Body of pancreas (tissue), 4 donors: Measurements from ENCODE around the gene HNF1A. TPM values are rescaled to one million over a fixed set of nuclear protein-coding genes. Genes with fewer than 3 reads are reported as not detected.

Experiments
- ATAC-seq: fragments of 150-250 bp; one replicate; pipeline ENCODE4 v1.9.1; 2016
- DNase-seq, 4 donors: peaks; one replicate each; pipeline ENCODE4 v3.0.0-alpha.2; 2019
- H3K27ac ChIP-seq, 4 donors: fragments of 200-600 bp; sonication (generic); 1 replicate in 3 of 4; 2 replicates in 1 of 4; pipeline versions ENCODE4 v1.5.1 to v1.6.1; 2016 to 2019; ENCODE audit warnings: mild to moderate bottlenecking in 1 of 4, mixed read lengths in 1 of 4, moderate library complexity in 1 of 4
- H3K27me3 ChIP-seq, 2 donors: fragments of 200-600 bp; sonication (generic); one replicate each; pipeline ENCODE4 v1.6.0; 2016; ENCODE audit warnings: mild to moderate bottlenecking in 1 of 2
- H3K36me3 ChIP-seq, 2 donors: fragments of 200-600 bp; sonication (generic); replicated peaks in 1 of 2; 2 replicates each; pipeline ENCODE4 v1.5.1; 2016; ENCODE audit warnings: low read depth in 2 of 2; ENCODE audit not compliant: insufficient read depth in 1 of 2
- H3K4me1 ChIP-seq: fragments of 200-600 bp; sonication (generic); one replicate; pipeline ENCODE4 v1.6.0; 2016
- H3K4me3 ChIP-seq, 2 donors: fragments of 200-600 bp; sonication (generic); 1 replicate in 1 of 2; 2 replicates in 1 of 2; pipeline ENCODE4 v1.5.1; 2016 to 2019
- H3K9me3 ChIP-seq, 3 donors: fragments of 200-600 bp; sonication (generic); 1 replicate in 2 of 3; 2 replicates in 1 of 3; pipeline ENCODE4 v1.5.1; 2016
- POLR2A ChIP-seq, 3 donors: fragments of 450-650 bp; IDR thresholded peaks; one replicate each; pipeline ENCODE4 v1.6.1; 2016; ENCODE audit warnings: antibody characterized with exemption in 3 of 3, mild to moderate bottlenecking in 2 of 3
- WGBS, 2 donors: methylation state at CpG; one replicate each; pipeline ENCODE4 v1.1.5; 2017; 5-methylcytosine and 5-hydroxymethylcytosine counted together
- intact Hi-C: fragments of 100-400 bp; cut with DNase I; formaldehyde crosslinking; loops from one replicate; pipeline ENCODE4 v1.15.1; 2023
- total RNA-seq, 2 donors: library from RNA; depleted of rRNA; stranded (reverse); fragments of >200 nt; gene quantifications; one replicate each; pipeline ENCODE4 v1.1.0, GENCODE V29; 2016
- TF ChIP-seq, protein P1 (sequence below), 7 experiments: fragments of 450-650 bp in 4 of 7; fragments of 200-600 bp in 3 of 7; sonication (generic) in 3 of 7; IDR thresholded peaks; one replicate each; pipeline ENCODE4 v1.5.1; 2016 to 2019; ENCODE audit warnings: antibody characterized with exemption in 7 of 7

The HNF1A gene
- total RNA-seq, 2 donors from 2014 or later: 11.9 to 13.2 TPM

GRCh38 chr12:120971299-120972180 lies 6.8 kb upstream of the HNF1A start:
- TF ChIP-seq, protein P1, sequence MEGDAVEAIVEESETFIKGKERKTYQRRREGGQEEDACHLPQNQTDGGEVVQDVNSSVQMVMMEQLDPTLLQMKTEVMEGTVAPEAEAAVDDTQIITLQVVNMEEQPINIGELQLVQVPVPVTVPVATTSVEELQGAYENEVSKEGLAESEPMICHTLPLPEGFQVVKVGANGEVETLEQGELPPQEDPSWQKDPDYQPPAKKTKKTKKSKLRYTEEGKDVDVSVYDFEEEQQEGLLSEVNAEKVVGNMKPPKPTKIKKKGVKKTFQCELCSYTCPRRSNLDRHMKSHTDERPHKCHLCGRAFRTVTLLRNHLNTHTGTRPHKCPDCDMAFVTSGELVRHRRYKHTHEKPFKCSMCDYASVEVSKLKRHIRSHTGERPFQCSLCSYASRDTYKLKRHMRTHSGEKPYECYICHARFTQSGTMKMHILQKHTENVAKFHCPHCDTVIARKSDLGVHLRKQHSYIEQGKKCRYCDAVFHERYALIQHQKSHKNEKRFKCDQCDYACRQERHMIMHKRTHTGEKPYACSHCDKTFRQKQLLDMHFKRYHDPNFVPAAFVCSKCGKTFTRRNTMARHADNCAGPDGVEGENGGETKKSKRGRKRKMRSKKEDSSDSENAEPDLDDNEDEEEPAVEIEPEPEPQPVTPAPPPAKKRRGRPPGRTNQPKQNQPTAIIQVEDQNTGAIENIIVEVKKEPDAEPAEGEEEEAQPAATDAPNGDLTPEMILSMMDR (IDR thresholded peaks at IDR 0.05): peak in 6 of 7 experiments; percentile 50 to 72 (median 63)
- no peak for TF ChIP-seq POLR2A (IDR thresholded peaks at IDR 0.05)
- peaks cover 37% of the 10 kb centered on the region for H3K4me1 ChIP-seq
- peak in 2 of 4 donors; percentile 29 to 61 for DNase-seq
- H3K27ac ChIP-seq: no peak overlapping the region
- peaks cover 0 to 13% of the 10 kb centered on the region in 2 donors for H3K36me3 ChIP-seq
- WGBS, 2 donors: 28 to 31% methylated on average over 13 of the region's 13 CpGs
- H3K27me3 ChIP-seq: no peaks in the 10 kb centered on the region
- peak; percentile 70 for ATAC-seq
- no peak overlapping the region for H3K4me3 ChIP-seq
- intact Hi-C loops: no loop called here
- no peaks in the 10 kb centered on the region for H3K9me3 ChIP-seq

GRCh38 chr12:120972870-120973543 lies 5.3 kb upstream of the HNF1A start:
- WGBS, 2 donors: 56 to 61% methylated on average over 6 to 10 of the region's 10 CpGs
- H3K36me3 ChIP-seq: peaks cover 0 to 13% of the 10 kb centered on the region in 2 donors
- H3K4me1 ChIP-seq: peaks cover 51% of the 10 kb centered on the region
- ATAC-seq (peak; percentile 54), DNase-seq (peak in 1 of 4 donors; percentile 35)
- H3K27ac ChIP-seq: peak overlapping the region in 2 of 4 donors; percentile 43 to 56
- no peaks in the 10 kb centered on the region for H3K27me3 ChIP-seq
- no peak for TF ChIP-seq POLR2A (IDR thresholded peaks at IDR 0.05)
- TF ChIP-seq, protein P1 (IDR thresholded peaks at IDR 0.05): no peak
- intact Hi-C loops: no loop called here
- H3K4me3 ChIP-seq: no peak overlapping the region
- no peaks in the 10 kb centered on the region for H3K9me3 ChIP-seq

GRCh38 chr12:120977531-120978295 lies 630 bp upstream of the HNF1A start:
- Histone ChIP-seq H3K4me3 (peak overlapping the region in 1 of 2 donors; percentile 42), H3K36me3 (peaks cover 0 to 5% of the 10 kb centered on the region in 2 donors), H3K4me1 (peaks cover 56% of the 10 kb centered on the region), H3K27ac (peak overlapping the region; percentile 81 to 88 (median 82)), H3K9me3 (no peaks in the 10 kb centered on the region), H3K27me3 (no peaks in the 10 kb centered on the region)
- TF ChIP-seq, protein P1 (IDR thresholded peaks at IDR 0.05): no peak
- TF ChIP-seq POLR2A (IDR thresholded peaks at IDR 0.05): no peak
- DNase-seq (no peak), ATAC-seq (peak; percentile 11)
- intact Hi-C loops: no loop called here
- 30 to 36% methylated on average over 13 to 14 of the region's 14 CpGs for WGBS, 2 donors

DNA sequence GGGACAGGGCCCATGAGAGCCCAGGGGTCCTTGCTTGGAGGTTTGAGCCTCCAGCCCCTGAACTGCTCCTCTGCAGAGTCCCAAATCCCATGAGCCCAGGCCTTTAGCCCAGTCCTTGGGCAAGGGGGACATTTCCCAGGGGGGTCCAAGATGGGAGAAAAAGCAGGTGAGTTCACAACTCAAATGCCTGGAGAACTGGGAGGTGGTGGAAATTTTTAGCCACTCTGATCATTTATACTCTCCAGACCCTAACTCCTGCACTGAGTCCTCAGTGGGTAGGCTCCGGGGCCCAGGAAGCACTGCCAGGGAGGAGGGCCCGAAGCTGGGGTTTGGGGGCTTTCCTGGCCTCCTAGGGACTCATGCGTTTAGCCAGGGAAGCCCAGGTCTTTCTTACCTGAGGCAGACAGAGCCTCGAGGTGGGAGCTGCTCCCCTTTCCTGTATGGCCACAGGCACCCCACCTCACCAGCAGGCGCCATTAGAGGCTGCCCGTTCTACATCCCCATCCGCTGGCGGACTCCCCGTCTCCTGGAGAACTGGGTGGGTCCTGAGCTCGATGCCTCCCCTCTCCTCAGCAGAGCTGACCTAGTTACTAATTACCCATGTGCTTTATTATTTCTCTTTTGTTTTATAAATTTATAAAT lies 998 bp downstream of the HNF1A start:
- H3K36me3 ChIP-seq: no peaks in the 10 kb centered on the region
- no peak for ATAC-seq
- H3K4me3 ChIP-seq: peak overlapping the region; percentile 42 to 65
- intact Hi-C loops: no loop called here
- H3K27ac ChIP-seq: peak overlapping the region; percentile 81 to 88 (median 82)
- no peak for DNase-seq
- H3K4me1 ChIP-seq: peaks cover 56% of the 10 kb centered on the region
- H3K9me3 ChIP-seq: no peaks in the 10 kb centered on the region
- no peaks in the 10 kb centered on the region for H3K27me3 ChIP-seq
- peak in 1 of 3 donors; percentile 17 for TF ChIP-seq POLR2A (IDR thresholded peaks at IDR 0.05)
- TF ChIP-seq, protein P1 (IDR thresholded peaks at IDR 0.05): no peak
- 18 to 22% methylated on average over 6 to 10 of the region's 10 CpGs for WGBS, 2 donors
